Bone marrow (tissue), 2 donors: Measurements from ENCODE around the gene LNPEP.
A peak's percentile ranks its signal among the peaks of the same experiment; 100 is the strongest.
"Not testable (repeated sequence)": the region's sequence is repeated elsewhere in the genome, so short reads cannot be mapped to it uniquely, and the experiment has no call there.

Source experiments
- DNase-seq, 2 donors: peaks; one replicate each; lab custom pipeline; 2025; lab: John Stamatoyannopoulos, UW

Gene LNPEP

DNA sequence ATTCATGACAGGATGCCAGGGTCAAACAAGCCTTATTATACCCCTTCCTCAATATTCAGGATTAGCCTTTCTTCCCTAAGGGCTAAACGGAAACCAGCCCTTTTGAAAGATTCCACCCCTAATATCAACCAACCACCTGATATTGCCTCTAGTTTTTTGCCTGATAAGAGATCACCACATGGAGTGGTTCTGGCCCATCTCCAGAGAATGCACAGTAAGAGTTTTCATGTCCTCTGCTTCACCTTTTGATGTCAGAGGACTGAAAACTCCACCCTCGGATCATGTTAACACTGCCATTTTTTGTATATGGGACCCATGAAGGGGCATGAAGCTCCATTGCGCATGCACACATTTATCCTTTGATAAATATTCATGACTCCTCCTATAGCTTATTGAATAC lies 5.8 kb upstream of the LNPEP start:
- DNase-seq = no peak

- no peak for DNase-seq
Observed at GRCh38 chr5:96930589-96930988, 5.3 kb upstream of the LNPEP start.

- not testable (repeated sequence) for DNase-seq
Observed at GRCh38 chr5:96931037-96931436, 4.8 kb upstream of the LNPEP start.

DNA sequence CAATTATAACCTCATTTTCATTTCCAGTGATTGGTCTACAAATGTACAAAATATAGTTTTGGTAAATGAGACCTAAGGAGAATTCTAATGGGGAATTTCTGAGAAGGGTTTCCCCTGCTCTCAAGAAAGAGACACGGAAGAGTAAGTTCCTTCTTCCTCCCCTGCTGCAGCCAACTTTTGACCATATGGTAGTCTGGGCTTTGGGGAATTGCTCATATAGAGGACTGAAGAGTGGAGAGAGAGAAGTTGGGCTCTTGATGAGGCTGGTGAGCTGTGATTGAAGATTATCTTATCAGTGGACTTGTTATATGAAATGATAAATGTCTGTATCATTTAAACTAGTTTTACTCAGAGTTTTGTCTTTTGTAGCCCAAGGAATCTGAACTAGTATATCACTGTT lies 4.3 kb upstream of the LNPEP start:
- DNase-seq = no peak

- DNase-seq = no peak
Observed at GRCh38 chr5:96932026-96932425, 3.9 kb upstream of the LNPEP start.

DNA sequence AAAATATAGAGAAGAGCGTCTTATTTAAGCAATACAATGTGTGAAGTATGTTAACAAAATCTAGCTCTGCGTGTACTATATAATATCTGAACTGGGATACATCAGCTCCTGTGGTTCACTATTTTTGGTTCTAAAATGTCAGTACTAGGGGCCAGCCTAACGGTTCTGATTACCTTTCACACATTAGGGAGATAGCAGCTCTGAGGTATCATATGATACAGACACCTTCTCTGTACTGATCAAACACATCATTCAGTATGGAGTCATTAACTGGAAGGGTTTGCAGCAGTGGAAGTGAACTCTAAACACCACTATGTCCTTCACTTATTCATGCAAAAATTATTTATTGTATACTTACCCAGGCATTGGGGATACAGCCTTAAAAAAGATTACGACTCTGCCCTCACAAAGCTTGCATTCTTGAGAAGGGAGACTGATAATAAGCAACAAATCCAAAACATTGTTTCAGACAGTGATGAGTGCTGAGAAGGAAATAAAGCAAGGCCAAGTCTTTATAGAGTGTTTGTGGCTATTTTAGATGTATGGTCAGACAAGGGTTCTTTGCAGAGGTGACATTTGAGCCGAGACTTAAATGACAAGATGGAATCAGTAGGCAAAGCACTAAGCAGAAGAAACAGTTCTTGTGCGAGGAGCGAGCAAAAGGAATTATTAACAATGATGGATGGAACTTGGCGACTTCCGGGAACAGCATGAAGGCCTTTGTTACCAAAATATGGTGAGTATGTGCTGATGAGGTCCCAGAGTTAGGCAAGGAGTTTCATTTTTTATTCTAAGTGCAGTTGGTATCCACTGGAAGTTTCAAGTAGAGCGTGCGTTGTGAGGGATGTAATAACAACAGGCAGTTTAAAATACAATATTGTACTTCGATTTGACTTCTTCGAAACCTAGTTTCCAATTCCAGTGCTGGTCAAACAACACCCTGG lies 1.8 kb upstream of the LNPEP start:
- DNase-seq = peak in 1 of 2 donors; percentile 71

DNA sequence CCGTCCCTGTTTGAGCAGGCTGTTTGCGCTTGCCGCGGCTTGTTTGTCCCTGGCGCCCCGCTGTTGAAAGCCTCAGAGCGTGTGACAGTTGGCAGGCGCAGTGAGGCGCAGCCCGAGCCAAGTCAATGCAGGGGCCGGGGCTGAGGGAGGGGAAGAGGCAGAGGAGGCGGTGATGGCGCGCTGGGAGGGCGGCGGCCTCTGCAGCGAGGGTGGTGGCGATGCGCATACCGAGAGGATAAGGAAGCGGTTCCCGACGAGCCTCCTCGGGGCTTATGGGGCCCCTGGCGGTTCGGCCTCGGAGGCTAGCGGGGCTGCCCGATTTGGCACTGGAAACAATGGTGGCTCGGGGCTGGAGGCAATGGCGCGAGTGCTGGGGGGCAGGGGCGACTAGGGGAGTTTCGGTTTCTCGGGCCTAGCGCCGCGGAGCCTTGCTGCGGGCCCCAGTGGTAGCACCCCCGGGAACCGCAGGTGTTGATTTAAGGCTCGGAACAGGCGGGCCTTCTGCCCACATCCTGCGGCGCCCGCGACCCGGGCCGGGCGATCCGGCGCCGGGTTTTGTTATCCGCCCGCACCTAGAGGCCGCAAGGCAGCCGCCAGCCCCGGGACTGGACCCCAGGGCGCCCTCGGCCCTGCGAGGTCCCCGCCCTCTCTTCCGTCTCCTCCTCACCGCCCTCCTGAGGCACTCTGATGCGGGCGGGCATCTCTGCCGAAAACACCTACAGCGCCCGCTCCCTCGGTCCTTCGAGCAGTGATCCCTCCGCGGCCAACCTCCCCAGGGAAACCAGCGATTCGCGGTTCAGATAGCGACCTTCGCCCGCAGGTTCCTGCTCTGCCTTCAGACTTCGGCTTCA lies 947 bp upstream of the LNPEP start:
- peak; percentile 85 to 90 for DNase-seq

GRCh38 chr5:96936431-96937320 lies 796 bp downstream of the LNPEP start:
- no peak for DNase-seq

DNA sequence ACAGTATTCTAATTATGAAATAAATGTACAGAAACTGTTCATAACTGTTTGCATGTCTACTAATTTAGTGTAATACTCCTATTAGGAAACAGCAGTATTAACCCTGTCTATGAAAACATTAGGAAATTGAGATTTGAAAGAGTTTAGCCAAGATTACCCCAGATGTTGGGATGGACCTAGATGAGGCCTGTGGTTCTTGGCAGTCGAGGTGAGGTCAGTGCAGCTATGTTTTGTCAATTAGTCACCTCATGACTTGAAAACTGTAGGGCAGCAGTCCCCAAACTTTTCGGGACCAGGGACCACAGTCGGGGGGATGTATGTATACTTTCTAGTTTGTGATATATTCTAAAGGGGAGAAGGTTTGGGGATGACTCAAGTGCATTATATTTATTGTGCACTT lies 4.7 kb downstream of the LNPEP start:
- DNase-seq = no peak

DNA sequence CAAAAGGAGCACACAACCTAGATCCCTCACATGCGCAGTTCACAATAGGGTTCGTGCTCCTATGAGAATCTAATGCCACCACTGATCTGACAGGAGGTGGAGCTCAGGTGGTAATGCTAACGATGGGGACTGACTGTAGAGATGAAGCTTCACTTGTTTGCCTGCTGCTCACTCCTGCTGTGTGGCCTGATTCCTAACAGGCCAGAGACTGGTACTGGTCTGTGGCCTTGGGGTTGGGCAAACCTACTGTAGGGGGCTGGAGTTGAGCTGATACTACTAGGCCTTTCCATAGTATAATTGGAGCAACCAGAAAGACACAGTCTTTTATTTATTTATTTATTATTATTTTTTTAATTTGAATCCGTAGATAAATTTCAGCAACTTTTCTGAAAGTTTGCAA lies 5.3 kb downstream of the LNPEP start:
- DNase-seq = no peak

DNA sequence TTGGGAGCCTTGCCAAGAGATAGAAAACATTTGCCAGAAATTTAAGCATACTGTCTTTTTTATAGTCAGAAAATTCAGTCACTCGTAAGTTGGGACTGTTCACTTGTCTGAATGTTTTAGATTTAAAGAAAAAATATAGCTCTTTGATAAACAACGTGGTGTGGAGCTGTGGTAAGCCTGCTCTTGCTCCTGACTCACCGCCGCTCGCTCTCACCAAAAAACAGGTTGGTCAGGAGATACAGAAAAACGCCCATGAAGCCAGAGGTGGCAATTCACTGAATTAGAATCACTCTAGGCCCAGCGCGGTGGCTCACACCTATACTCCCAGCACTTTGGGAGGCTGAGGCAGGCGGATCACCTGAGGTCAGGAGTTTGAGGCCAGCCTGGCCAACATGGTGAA lies 6.2 kb downstream of the LNPEP start:
- no peak for DNase-seq

- no peak for DNase-seq
Observed at GRCh38 chr5:96942911-96943310, 7.0 kb downstream of the LNPEP start.

GRCh38 chr5:96943799-96944198 lies 7.9 kb downstream of the LNPEP start:
- no peak for DNase-seq

DNA sequence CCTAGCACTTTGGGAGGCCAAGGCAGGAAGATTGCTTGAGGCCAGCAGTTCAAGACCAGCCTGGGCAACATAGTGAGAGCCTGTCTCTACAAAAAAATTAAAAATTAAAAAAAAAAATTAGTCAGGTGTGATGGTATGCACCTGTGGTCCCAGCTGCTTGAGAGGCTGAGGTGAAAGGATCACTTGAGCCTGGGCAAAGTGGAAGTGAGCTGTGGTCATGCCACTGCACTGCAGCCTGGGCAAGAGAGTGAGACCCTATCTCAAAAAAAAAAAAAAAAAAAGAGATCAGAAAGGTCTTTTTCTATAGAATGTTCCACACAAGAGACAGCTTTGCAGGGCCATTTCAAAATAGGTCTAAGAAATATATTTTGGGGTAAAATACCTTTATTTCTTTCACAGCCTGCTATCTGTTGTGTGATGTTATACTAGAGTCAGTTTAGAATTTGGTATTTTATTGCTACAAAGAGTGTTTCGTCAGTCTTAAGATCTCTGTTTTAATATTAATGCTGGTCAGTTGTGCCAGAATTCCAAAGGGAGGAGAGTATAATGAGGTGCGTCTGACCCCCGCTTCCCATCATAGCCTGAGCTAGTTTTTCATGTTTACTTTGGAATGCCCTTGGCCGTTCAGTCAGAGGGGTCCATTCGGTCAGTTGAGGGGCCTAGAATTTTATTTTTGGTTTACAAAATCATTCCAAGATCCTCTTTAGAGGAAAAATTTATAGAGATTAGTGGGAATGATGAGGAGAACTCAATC lies 9.4 kb downstream of the LNPEP start:
- no peak for DNase-seq

DNA sequence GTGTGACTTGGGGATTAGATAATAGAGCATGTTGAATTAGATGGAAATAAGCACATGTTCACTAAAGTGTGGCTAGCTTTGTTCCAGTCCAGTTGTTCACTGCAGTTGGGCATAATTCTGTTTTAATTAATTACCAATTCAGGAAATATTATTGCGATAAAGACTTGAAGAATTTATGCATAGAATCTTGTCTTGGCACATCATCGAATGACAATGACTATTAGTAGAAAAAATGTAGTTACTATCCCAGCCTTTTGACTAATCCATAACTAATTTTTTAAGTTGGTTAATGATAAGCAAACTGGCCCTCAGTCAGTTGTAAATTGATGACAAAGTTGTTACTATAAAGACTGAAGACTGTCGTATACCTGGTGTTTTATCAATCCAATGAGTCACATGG lies 10.5 kb downstream of the LNPEP start:
- no peak for DNase-seq

- no peak for DNase-seq
Observed at GRCh38 chr5:96952118-96952750, 16.4 kb downstream of the LNPEP start.

DNA sequence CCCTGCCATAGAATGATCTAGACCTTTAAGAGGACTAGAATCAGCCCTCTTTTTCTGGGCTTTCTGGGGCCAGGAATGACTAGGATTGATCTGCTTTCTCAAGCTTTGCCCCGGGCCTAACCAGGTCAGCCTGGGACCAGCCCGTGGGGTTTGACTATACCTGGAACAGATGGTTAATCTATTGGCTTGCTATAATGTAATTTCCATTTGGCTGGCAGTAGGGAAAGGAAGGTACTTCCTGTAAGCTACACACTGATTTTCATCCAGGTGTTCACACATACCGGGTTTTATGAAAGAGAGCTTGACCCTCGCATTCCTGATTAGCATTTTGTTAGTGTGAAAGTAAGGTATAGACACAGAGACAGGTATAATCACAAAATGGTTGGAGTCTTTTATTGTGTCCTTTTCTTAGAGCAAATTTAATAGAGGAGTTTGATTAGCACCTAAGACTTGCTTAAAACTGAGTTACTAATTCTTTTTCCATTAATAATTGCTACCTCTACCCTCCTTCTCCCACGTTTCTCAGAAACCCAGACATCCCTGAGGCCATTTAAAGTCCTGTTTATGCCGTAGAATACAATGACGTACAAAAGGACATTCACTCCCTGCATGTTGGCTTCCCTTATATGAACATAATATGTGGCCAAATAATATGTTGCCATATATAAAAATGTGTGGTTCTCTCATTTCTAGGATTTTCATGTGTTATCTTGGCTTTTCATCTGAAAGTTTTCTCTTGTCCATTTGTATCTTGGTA lies 17.3 kb downstream of the LNPEP start:
- no peak for DNase-seq

DNA sequence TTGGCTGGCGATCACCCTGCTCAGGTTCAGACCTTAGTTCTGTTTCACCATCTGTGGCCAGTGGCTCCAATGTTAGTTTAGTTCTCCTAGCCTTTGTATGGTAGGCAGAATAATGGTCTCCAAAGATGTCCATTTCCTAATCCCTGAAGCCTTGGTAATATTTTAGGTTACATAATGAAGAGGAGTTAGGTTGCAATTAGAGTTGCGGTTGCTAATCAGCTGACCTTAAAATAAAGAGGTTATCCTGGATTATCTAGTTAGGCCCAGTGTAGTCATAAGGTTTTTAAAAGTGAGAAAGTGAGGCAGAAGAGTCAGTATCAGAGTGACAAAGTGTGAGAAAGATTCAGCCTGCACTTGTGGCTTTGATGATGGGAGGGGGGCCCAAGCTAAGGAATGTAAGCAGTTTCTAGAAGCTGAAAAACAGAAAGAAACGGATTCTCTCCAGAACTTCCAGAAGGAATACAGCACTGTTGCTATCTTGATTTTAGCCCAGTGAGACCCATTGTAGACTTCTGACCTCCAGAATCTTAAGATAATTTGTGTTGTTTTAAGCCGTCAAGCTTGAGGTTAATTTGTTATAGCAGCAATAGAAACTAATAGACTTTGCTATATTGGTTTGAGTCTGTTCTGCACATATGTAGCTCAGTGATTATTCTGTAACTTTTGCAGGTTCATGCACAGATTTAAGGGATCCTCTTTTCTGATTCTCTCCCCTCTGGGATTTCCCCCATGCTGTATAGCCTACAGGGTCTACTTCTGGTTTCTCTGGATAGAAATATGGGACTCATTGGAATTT lies 21.6 kb downstream of the LNPEP start:
- DNase-seq = no peak

- no peak for DNase-seq
Observed at GRCh38 chr5:96958977-96959376, 23.1 kb downstream of the LNPEP start.
